HG03097 (cell line): Measurements from ENCODE around the gene SPAG5.

Experiments used
- ATAC-seq: cut with Tn5 transposase; IDR thresholded peaks from one replicate; pipeline ENCODE4 v1.9.1; 2021; ENCODE audit not compliant: unreplicated experiment, low FRiP score

The SPAG5 gene

GRCh38 chr17:28598799-28599310 is at the start of gene SPAG5:
Gene SPAG5, minus strand, starts transcription at chr17:28599025. Its CDS starts 79 bp downstream, at chr17:28598946.
- ATAC-seq: peak; percentile 75

- no peak for ATAC-seq
Measured at GRCh38 chr17:28646039-28646754, 47.4 kb upstream of the SPAG5 start.

- ATAC-seq: no peak
Measured at GRCh38 chr17:28645576-28645939, 46.7 kb upstream of the SPAG5 start.

- peak; percentile 81 for ATAC-seq
Measured at GRCh38 chr17:28644787-28645575, 46.2 kb upstream of the SPAG5 start, which contains the start of gene BLTP2. Gene BLTP2, minus strand, starts transcription at chr17:28645158. Its CDS starts 102 bp downstream, at chr17:28645056.

- ATAC-seq: peak; percentile 7
Measured at GRCh38 chr17:28643983-28644786, 45.4 kb upstream of the SPAG5 start.

- ATAC-seq: no peak
Measured at GRCh38 chr17:28641579-28641978, 42.8 kb upstream of the SPAG5 start.

GRCh38 chr17:28635506-28635905 is 36.7 kb upstream of the SPAG5 start:
- no peak for ATAC-seq

- no peak for ATAC-seq
Measured at GRCh38 chr17:28634206-28634865, 35.5 kb upstream of the SPAG5 start.

- ATAC-seq: no peak
Measured at GRCh38 chr17:28626818-28627217, 28.0 kb upstream of the SPAG5 start.

GRCh38 chr17:28624148-28624547 is 25.3 kb upstream of the SPAG5 start:
- no peak for ATAC-seq

GRCh38 chr17:28623696-28624095 is 24.9 kb upstream of the SPAG5 start:
- ATAC-seq: no peak

GRCh38 chr17:28622186-28622585 is 23.4 kb upstream of the SPAG5 start:
- no peak for ATAC-seq

- ATAC-seq: no peak
Measured at GRCh38 chr17:28620010-28620409, 21.2 kb upstream of the SPAG5 start.

GRCh38 chr17:28618464-28618863 is 19.6 kb upstream of the SPAG5 start:
- ATAC-seq: no peak

- ATAC-seq: no peak
Measured at GRCh38 chr17:28616281-28616680, 17.5 kb upstream of the SPAG5 start.

GRCh38 chr17:28615260-28615940 is 16.6 kb upstream of the SPAG5 start:
- ATAC-seq: no peak

GRCh38 chr17:28613931-28614381 is 15.1 kb upstream of the SPAG5 start, which contains the start of gene RSKR:
Gene RSKR, minus strand, starts transcription at chr17:28614185. Its CDS starts 24 bp downstream, at chr17:28614161.
- no peak for ATAC-seq

GRCh38 chr17:28612936-28613872 is 14.4 kb upstream of the SPAG5 start:
- no peak for ATAC-seq
